Osteoblast (primary cell): ENCODE measurements around the gene OR12D1. TPM values are rescaled to one million over a fixed set of nuclear protein-coding genes. Genes with fewer than 3 reads are reported as not detected.

ENCODE experiments used
- DNase-seq: peaks from one replicate; pipeline ENCODE4 v3.0.0; 2011; ENCODE audit warnings: low spot score, mixed read lengths; ENCODE audit not compliant: insufficient read length; ENCODE audit errors: missing footprints
- H2AFZ ChIP-seq: 2 replicates; pipeline ENCODE4 v1.6.0; 2011; ENCODE audit warnings: mild to moderate bottlenecking, low read length
- H3K27ac ChIP-seq: 2 replicates; pipeline ENCODE4 v1.5.1; 2011; ENCODE audit warnings: mild to moderate bottlenecking, low read depth, low read length, moderate library complexity
- H3K27me3 ChIP-seq: 2 replicates; pipeline ENCODE4 v1.6.0; 2012; ENCODE audit warnings: mild to moderate bottlenecking, control low read depth, inconsistent platforms, low read length, moderate library complexity; ENCODE audit not compliant: insufficient read depth
- H3K36me3 ChIP-seq: 2 replicates; pipeline ENCODE4 v1.5.1; 2011; ENCODE audit warnings: mild to moderate bottlenecking, low read length, control low read depth, moderate library complexity; ENCODE audit not compliant: insufficient read depth
- H3K4me1 ChIP-seq: 2 replicates; pipeline ENCODE4 v1.5.1; 2011; ENCODE audit warnings: mild to moderate bottlenecking, low read length, control low read depth, moderate library complexity; ENCODE audit not compliant: insufficient read depth
- H3K4me2 ChIP-seq: 2 replicates; pipeline ENCODE4 v1.6.0; 2011; ENCODE audit warnings: mild to moderate bottlenecking, low read length; ENCODE audit not compliant: insufficient read depth
- H3K4me3 ChIP-seq: fragments of 200-600 bp; sonication (generic); 3 replicates; pipeline ENCODE4 v1.5.1; 2012; ENCODE audit warnings: mild to moderate bottlenecking, low read length, inconsistent platforms; ENCODE audit not compliant: insufficient read depth
- H3K79me2 ChIP-seq: 2 replicates; pipeline ENCODE4 v1.6.0; 2012; ENCODE audit warnings: mild to moderate bottlenecking, low read length, control low read depth, inconsistent platforms; ENCODE audit not compliant: insufficient read depth
- H3K9me3 ChIP-seq: 2 replicates; pipeline ENCODE4 v1.5.1; 2011; ENCODE audit warnings: low read depth, low read length, control low read depth
- H4K20me1 ChIP-seq: 2 replicates; pipeline ENCODE4 v1.6.0; 2012; ENCODE audit warnings: mild to moderate bottlenecking, low read length, control low read depth; ENCODE audit not compliant: insufficient read depth
- CTCF ChIP-seq: IDR thresholded peaks from 2 replicates; pipeline ENCODE4 v1.5.1; 2011; ENCODE audit warnings: mild to moderate bottlenecking, low read depth, low read length, moderate library complexity; ENCODE audit errors: extremely low read depth
- total RNA-seq: library from RNA; depleted of rRNA; stranded (reverse); fragments of >200 nt; gene quantifications from 2 replicates; pipeline ENCODE4 v1.2.3, GENCODE V29; 2012

Gene OR12D1
- total RNA-seq, 1 donor = not detected

GRCh38 chr6:29447670-29448069 is 32.9 kb downstream of the OR12D1 start:
- Histone ChIP-seq H3K27me3 (no peaks in the 10 kb centered on the region), H3K4me3 (no peak overlapping the region), H3K27ac (no peak overlapping the region), H3K36me3 (no peaks in the 10 kb centered on the region), H4K20me1 (no peaks in the 10 kb centered on the region), H2AFZ (no peak overlapping the region), H3K9me3 (no peaks in the 10 kb centered on the region), H3K79me2 (no peaks in the 10 kb centered on the region), H3K4me2 (no peak overlapping the region), H3K4me1 (no peaks in the 10 kb centered on the region)
- no peak for TF ChIP-seq CTCF
- DNase-seq = no peak

- H3K79me2 ChIP-seq = no peaks in the 10 kb centered on the region
- peaks cover 3% of the 10 kb centered on the region for H3K9me3 ChIP-seq
- no peak overlapping the region for H3K4me3 ChIP-seq
- no peaks in the 10 kb centered on the region for H3K4me1 ChIP-seq
- no peak overlapping the region for H3K27ac ChIP-seq
- DNase-seq = no peak
- H2AFZ ChIP-seq = no peak overlapping the region
- no peaks in the 10 kb centered on the region for H4K20me1 ChIP-seq
- no peak overlapping the region for H3K4me2 ChIP-seq
- H3K36me3 ChIP-seq = no peaks in the 10 kb centered on the region
- H3K27me3 ChIP-seq = no peaks in the 10 kb centered on the region
- TF ChIP-seq CTCF = no peak
Measured at GRCh38 chr6:29451471-29452193, 36.9 kb downstream of the OR12D1 start.

- no peak for TF ChIP-seq CTCF
- peaks cover 3% of the 10 kb centered on the region for H3K9me3 ChIP-seq
- no peak within 1 kb of the TSS for H3K27ac ChIP-seq
- H3K27me3 ChIP-seq = no peaks in the 10 kb centered on the region
- H3K4me1 ChIP-seq = no peaks in the 10 kb centered on the region
- no peaks in the 10 kb centered on the region for H3K36me3 ChIP-seq
- H2AFZ ChIP-seq = no peak within 1 kb of the TSS
- H4K20me1 ChIP-seq = no peaks in the 10 kb centered on the region
- H3K79me2 ChIP-seq = no peaks in the 10 kb centered on the region
- H3K4me3 ChIP-seq = no peak within 1 kb of the TSS
- DNase-seq = no peak
- H3K4me2 ChIP-seq = no peak within 1 kb of the TSS
Measured at GRCh38 chr6:29456971-29457370, 42.2 kb downstream of the OR12D1 start, which contains the start of the genes OR11A1 and OR2H1. TSS of gene OR11A1 (minus strand) at chr6:29457071. CDS start at chr6:29427641, 29,430 bp downstream. TSS of gene OR2H1 (plus strand) at chr6:29457155. CDS start at chr6:29461770, 4,615 bp downstream.

GRCh38 chr6:29461021-29461814 is 46.5 kb downstream of the OR12D1 start:
- no peak overlapping the region for H3K4me2 ChIP-seq
- no peaks in the 10 kb centered on the region for H3K9me3 ChIP-seq
- no peaks in the 10 kb centered on the region for H3K36me3 ChIP-seq
- no peaks in the 10 kb centered on the region for H4K20me1 ChIP-seq
- H3K4me3 ChIP-seq = no peak overlapping the region
- DNase-seq = no peak
- H3K79me2 ChIP-seq = no peaks in the 10 kb centered on the region
- H3K4me1 ChIP-seq = no peaks in the 10 kb centered on the region
- H2AFZ ChIP-seq = no peak overlapping the region
- no peak for TF ChIP-seq CTCF
- H3K27ac ChIP-seq = no peak overlapping the region
- no peaks in the 10 kb centered on the region for H3K27me3 ChIP-seq
